ENCODE results near the gene SUPT6H.

SUPT6H gene

DNA sequence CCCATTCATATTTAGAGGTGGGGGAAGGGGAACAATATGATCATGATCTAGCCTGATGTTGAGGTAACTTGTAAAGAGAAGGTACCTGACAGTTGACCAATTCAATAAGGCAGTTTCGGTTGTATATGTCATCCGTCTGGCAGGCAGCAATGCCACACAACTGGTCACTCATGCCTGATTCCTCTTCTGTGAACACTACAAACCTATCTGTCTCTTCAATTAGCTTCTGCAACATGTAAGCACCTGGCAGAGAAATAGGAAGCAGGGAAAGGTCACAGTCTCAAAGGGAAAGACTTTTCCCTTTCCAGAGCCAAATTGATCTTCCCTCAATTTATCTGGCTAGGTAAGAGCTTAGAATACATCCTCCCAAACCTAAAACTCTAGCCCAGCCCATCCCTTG, 37.9 kb upstream of the SUPT6H start:
- TF ChIP-seq, protein P1, sequence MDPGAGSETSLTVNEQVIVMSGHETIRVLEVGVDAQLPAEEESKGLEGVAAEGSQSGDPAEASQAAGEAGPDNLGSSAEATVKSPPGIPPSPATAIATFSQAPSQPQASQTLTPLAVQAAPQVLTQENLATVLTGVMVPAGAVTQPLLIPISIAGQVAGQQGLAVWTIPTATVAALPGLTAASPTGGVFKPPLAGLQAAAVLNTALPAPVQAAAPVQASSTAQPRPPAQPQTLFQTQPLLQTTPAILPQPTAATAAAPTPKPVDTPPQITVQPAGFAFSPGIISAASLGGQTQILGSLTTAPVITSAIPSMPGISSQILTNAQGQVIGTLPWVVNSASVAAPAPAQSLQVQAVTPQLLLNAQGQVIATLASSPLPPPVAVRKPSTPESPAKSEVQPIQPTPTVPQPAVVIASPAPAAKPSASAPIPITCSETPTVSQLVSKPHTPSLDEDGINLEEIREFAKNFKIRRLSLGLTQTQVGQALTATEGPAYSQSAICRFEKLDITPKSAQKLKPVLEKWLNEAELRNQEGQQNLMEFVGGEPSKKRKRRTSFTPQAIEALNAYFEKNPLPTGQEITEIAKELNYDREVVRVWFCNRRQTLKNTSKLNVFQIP (CRISPR knock-in tag; IDR thresholded peaks at IDR 0.05; ENCODE audit: borderline replicate concordance, low read depth) = no peak
- TF ChIP-seq PPARA (CRISPR knock-in tag; IDR thresholded peaks at IDR 0.05; ENCODE audit: borderline replicate concordance) = no peak
- TF ChIP-seq CSDC2 (CRISPR knock-in tag; IDR thresholded peaks at IDR 0.05) = no peak
- no peak for TF ChIP-seq GLIS3 (CRISPR knock-in tag; IDR thresholded peaks at IDR 0.05)
- TF ChIP-seq ISL1 (CRISPR knock-in tag; IDR thresholded peaks at IDR 0.05) = no peak
- TF ChIP-seq TCF4 (CRISPR knock-in tag; IDR thresholded peaks at IDR 0.05; ENCODE audit: borderline replicate concordance) = no peak
- TF ChIP-seq, protein P2, sequence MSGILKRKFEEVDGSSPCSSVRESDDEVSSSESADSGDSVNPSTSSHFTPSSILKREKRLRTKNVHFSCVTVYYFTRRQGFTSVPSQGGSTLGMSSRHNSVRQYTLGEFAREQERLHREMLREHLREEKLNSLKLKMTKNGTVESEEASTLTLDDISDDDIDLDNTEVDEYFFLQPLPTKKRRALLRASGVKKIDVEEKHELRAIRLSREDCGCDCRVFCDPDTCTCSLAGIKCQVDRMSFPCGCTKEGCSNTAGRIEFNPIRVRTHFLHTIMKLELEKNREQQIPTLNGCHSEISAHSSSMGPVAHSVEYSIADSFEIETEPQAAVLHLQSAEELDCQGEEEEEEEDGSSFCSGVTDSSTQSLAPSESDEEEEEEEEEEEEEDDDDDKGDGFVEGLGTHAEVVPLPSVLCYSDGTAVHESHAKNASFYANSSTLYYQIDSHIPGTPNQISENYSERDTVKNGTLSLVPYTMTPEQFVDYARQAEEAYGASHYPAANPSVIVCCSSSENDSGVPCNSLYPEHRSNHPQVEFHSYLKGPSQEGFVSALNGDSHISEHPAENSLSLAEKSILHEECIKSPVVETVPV (CRISPR knock-in tag; IDR thresholded peaks at IDR 0.05) = no peak
- no peak for TF ChIP-seq ZNF8 (CRISPR knock-in tag; IDR thresholded peaks at IDR 0.05)
- no peak for TF ChIP-seq BACH2 (CRISPR knock-in tag; IDR thresholded peaks at IDR 0.05; ENCODE audit: borderline replicate concordance)
- TF ChIP-seq TOX (CRISPR knock-in tag; IDR thresholded peaks at IDR 0.05; ENCODE audit: borderline replicate concordance) = no peak
- no peak for ATAC-seq

DNA sequence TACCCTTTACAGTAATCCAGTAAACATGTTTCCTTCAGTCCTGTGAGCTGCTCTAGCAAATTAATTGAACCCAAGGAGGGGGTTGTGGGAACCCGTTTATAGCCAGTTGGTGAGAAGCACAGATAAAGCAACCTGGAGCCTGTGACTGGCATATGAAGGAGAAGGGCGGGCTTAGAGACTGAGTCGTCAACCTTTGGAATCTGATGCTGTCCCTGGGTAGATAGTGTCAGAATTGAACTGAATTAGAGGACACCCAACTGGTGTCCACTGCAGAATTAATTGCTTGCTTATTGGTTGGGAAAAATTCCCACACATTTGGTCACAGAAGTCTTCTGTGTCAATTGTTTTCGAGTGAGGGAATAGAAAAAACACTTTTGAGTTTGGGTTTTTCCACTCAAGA, 35.2 kb upstream of the SUPT6H start:
- ATAC-seq = no peak

DNA sequence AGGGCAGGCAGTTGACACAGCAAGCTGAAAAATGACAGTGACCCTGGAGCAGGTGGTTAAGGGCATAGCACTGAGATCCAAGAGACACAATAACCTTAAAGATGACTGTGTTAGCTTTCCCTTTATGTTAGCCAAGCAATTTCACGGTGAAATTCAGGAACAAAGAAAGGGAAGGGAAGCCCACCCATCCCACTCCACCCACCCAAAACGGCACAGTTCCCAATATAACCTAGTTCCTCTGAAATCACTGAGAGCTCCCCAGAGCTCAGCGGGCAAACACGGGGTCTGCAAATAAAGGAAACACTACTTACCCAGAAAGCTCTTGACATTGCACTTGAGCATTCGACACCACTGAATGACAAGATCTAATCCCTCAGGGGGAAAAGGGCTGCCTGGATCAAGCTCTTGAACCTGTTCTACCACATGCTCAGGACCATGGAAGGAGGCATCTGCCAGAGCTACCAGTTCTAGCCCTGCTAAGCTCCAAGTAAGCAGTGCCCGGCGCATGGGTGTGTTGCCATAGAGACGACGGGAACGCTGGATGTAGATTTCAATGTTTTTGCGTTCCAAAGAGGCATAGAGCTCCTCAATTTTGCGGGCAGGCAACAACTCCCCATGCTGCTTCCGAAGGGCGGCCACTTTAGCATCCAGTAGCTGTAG, 27.7 kb upstream of the SUPT6H start:
- TF ChIP-seq ZFP3 (CRISPR knock-in tag; IDR thresholded peaks at IDR 0.05) (no peak), BACH2 (CRISPR knock-in tag; IDR thresholded peaks at IDR 0.05; ENCODE audit: borderline replicate concordance) (no peak), ZNF70 (CRISPR knock-in tag; IDR thresholded peaks at IDR 0.05) (no peak), TCF4 (CRISPR knock-in tag; IDR thresholded peaks at IDR 0.05; ENCODE audit: borderline replicate concordance) (no peak), ZNF8 (CRISPR knock-in tag; IDR thresholded peaks at IDR 0.05) (no peak), PPARA (CRISPR knock-in tag; IDR thresholded peaks at IDR 0.05; ENCODE audit: borderline replicate concordance) (no peak), GLIS3 (CRISPR knock-in tag; IDR thresholded peaks at IDR 0.05) (no peak), TOX (CRISPR knock-in tag; IDR thresholded peaks at IDR 0.05; ENCODE audit: borderline replicate concordance) (no peak)
- TF ChIP-seq, protein P3, sequence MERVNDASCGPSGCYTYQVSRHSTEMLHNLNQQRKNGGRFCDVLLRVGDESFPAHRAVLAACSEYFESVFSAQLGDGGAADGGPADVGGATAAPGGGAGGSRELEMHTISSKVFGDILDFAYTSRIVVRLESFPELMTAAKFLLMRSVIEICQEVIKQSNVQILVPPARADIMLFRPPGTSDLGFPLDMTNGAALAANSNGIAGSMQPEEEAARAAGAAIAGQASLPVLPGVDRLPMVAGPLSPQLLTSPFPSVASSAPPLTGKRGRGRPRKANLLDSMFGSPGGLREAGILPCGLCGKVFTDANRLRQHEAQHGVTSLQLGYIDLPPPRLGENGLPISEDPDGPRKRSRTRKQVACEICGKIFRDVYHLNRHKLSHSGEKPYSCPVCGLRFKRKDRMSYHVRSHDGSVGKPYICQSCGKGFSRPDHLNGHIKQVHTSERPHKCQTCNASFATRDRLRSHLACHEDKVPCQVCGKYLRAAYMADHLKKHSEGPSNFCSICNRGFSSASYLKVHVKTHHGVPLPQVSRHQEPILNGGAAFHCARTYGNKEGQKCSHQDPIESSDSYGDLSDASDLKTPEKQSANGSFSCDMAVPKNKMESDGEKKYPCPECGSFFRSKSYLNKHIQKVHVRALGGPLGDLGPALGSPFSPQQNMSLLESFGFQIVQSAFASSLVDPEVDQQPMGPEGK (CRISPR knock-in tag; IDR thresholded peaks at IDR 0.05; ENCODE audit: borderline replicate concordance) = no peak
- TF ChIP-seq, protein P1 (CRISPR knock-in tag; IDR thresholded peaks at IDR 0.05; ENCODE audit: borderline replicate concordance, low read depth) = no peak
- ATAC-seq = no peak

More for the DNA sequence above, 35.2 kb upstream of the SUPT6H start:
- TF ChIP-seq ZNF70 (CRISPR knock-in tag; IDR thresholded peaks at IDR 0.05) (no peak), ZNF565 (CRISPR knock-in tag; conservative IDR thresholded peaks at IDR 0.05; ENCODE audit: low read depth) (no peak), BACH2 (CRISPR knock-in tag; IDR thresholded peaks at IDR 0.05; ENCODE audit: borderline replicate concordance) (no peak), CSDC2 (CRISPR knock-in tag; IDR thresholded peaks at IDR 0.05) (no peak), ZFP3 (CRISPR knock-in tag; IDR thresholded peaks at IDR 0.05) (no peak), ZFP30 (CRISPR knock-in tag; IDR thresholded peaks at IDR 0.05) (no peak), TOX (CRISPR knock-in tag; IDR thresholded peaks at IDR 0.05; ENCODE audit: borderline replicate concordance) (no peak), ZC3H10 (CRISPR knock-in tag; IDR thresholded peaks at IDR 0.05) (no peak), SNAI2 (CRISPR knock-in tag; IDR thresholded peaks at IDR 0.05) (no peak), PPARA (CRISPR knock-in tag; IDR thresholded peaks at IDR 0.05; ENCODE audit: borderline replicate concordance) (no peak)

DNA sequence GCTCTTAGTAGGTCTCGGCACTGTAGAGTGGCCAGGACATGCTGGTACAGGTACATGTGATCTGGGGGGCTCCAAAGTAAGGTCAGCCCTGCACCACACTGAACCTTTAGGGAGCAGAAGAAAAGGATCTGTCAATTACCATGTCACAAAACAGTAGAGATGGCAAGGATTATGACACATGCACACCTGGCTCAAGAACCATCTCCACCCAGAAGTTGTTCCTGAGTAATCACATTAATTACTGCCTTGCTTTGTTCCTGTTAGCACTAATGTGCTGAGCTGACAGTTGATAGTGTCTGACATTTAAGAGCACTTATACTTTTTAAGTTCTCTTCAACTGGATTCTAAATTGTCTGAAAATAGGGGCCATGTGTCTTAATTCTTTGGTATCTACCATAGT, 26.5 kb upstream of the SUPT6H start:
- no peak for ATAC-seq
- TF ChIP-seq ZNF70 (CRISPR knock-in tag; IDR thresholded peaks at IDR 0.05) (no peak), ZC3H10 (CRISPR knock-in tag; IDR thresholded peaks at IDR 0.05) (no peak), RARB (CRISPR knock-in tag; IDR thresholded peaks at IDR 0.05) (no peak), CSDC2 (CRISPR knock-in tag; IDR thresholded peaks at IDR 0.05) (no peak), PPARA (CRISPR knock-in tag; IDR thresholded peaks at IDR 0.05; ENCODE audit: borderline replicate concordance) (no peak), ESRRG (CRISPR knock-in tag; IDR thresholded peaks at IDR 0.05) (no peak), ZFP30 (CRISPR knock-in tag; IDR thresholded peaks at IDR 0.05) (no peak), TCF4 (CRISPR knock-in tag; IDR thresholded peaks at IDR 0.05; ENCODE audit: borderline replicate concordance) (no peak), ZNF565 (CRISPR knock-in tag; conservative IDR thresholded peaks at IDR 0.05; ENCODE audit: low read depth) (no peak), SNAI2 (CRISPR knock-in tag; IDR thresholded peaks at IDR 0.05) (no peak), ARNTL (CRISPR knock-in tag; IDR thresholded peaks at IDR 0.05; ENCODE audit: borderline replicate concordance, low read depth) (no peak)
- TF ChIP-seq, protein P1 (CRISPR knock-in tag; IDR thresholded peaks at IDR 0.05; ENCODE audit: borderline replicate concordance, low read depth) = no peak
- TF ChIP-seq, protein P2 (CRISPR knock-in tag; IDR thresholded peaks at IDR 0.05) = no peak
